ENCODE measurements around the gene UMOD. TPM values are rescaled to one million over a fixed set of nuclear protein-coding genes. Genes with fewer than 3 reads are reported as not detected.

Gene UMOD
- total RNA-seq, 2 donors from 2014 or later = not detected

- intact Hi-C loops (cut with DNase I) = no loop called here
- DNase-seq (ENCODE audit: low spot score) = no peak
Measured at GRCh38 chr16:20308801-20309590, 43.5 kb downstream of the UMOD start.

- intact Hi-C loops (cut with DNase I) = no loop called here
- DNase-seq (ENCODE audit: low spot score) = no peak
Measured at GRCh38 chr16:20308266-20308665, 44.2 kb downstream of the UMOD start.

- intact Hi-C loops (cut with DNase I) = no loop called here
Measured at GRCh38 chr16:20307791-20308190, 44.7 kb downstream of the UMOD start.

GRCh38 chr16:20307240-20307671 lies 45.3 kb downstream of the UMOD start:
- no peak for DNase-seq (ENCODE audit: low spot score)
- intact Hi-C loops (cut with DNase I) = no loop called here

More at GRCh38 chr16:20307791-20308190, 44.7 kb downstream of the UMOD start:
- no peak for DNase-seq (ENCODE audit: low spot score)

- intact Hi-C loops (cut with DNase I) = no loop called here
- no peak for DNase-seq (ENCODE audit: low spot score)
Measured at GRCh38 chr16:20306401-20306800, 46.1 kb downstream of the UMOD start.

- DNase-seq (ENCODE audit: low spot score) = no peak
- intact Hi-C loops (cut with DNase I) = no loop called here
Measured at GRCh38 chr16:20303012-20303411, 49.5 kb downstream of the UMOD start.

- no peak for DNase-seq (ENCODE audit: low spot score)
- intact Hi-C loops (cut with DNase I) = no loop called here
Measured at GRCh38 chr16:20302389-20302788, 50.1 kb downstream of the UMOD start.

GRCh38 chr16:20301840-20302239 lies 50.7 kb downstream of the UMOD start:
- no peak for DNase-seq (ENCODE audit: low spot score)
- intact Hi-C loops (cut with DNase I) = no loop called here

GRCh38 chr16:20300312-20301097 lies 52.0 kb downstream of the UMOD start:
- intact Hi-C loops (cut with DNase I) = no loop called here
- DNase-seq (ENCODE audit: low spot score) = no peak

GRCh38 chr16:20298452-20298851 lies 54.1 kb downstream of the UMOD start:
- DNase-seq (ENCODE audit: low spot score) = no peak
- intact Hi-C loops (cut with DNase I) = no loop called here

- intact Hi-C loops (cut with DNase I) = no loop called here
- DNase-seq (ENCODE audit: low spot score) = no peak
Measured at GRCh38 chr16:20291208-20292206, 61.0 kb downstream of the UMOD start.

GRCh38 chr16:20289571-20289970 lies 62.9 kb downstream of the UMOD start:
- intact Hi-C loops (cut with DNase I) = loop anchor here in 1 of 2 donors (10.0 kb wide), 1 partner anchor 305 kb away; no protein-coding TSS in a partner anchor
- no peak for DNase-seq (ENCODE audit: low spot score)

- intact Hi-C loops (cut with DNase I) = loop anchor here in 1 of 2 donors (10.0 kb wide), 1 partner anchor 301 kb away; no protein-coding TSS in a partner anchor
- DNase-seq (ENCODE audit: low spot score) = no peak
Measured at GRCh38 chr16:20285993-20286499, 66.5 kb downstream of the UMOD start.

Other genes with a start within 250 kb of the UMOD start
- 1 to 10 TPM in 1 of 2 donors, under 1 TPM in 1; 0.51 to 4.9 TPM for gene GP2, start 25.2 kb downstream of the UMOD start, total RNA-seq
- not detected for gene PDILT, start 52.0 kb upstream of the UMOD start, total RNA-seq
- 1 to 10 TPM; 1.5 to 3.0 TPM for gene ACSM5, start 56.8 kb upstream of the UMOD start, total RNA-seq
- gene ACSM2A, start 98.8 kb upstream of the UMOD start, total RNA-seq = not detected
- not detected for gene ACSM2B, start 223.7 kb upstream of the UMOD start, total RNA-seq

Data from posterior vena cava (tissue), 2 donors.